CD4-positive, alpha-beta T cell treated with Interleukin-17A for 1 hour (primary cell): ENCODE measurements around the gene TSPAN15.

Source experiments
- DNase-seq: peaks from one replicate; pipeline ENCODE4 v3.0.0-alpha.2; 2020

TSPAN15 gene

GRCh38 chr10:69451209-69451783 is at the start of gene TSPAN15:
TSPAN15 (plus strand) TSS chr10:69451465; CDS start chr10:69451595, 130 bp downstream.
- peak; percentile 87 for DNase-seq

GRCh38 chr10:69402386-69402785 is 48.9 kb upstream of the TSPAN15 start:
- no peak for DNase-seq

GRCh38 chr10:69403066-69403465 is 48.2 kb upstream of the TSPAN15 start:
- DNase-seq: no peak

- DNase-seq: no peak
Measured at GRCh38 chr10:69403519-69403918, 47.7 kb upstream of the TSPAN15 start.

- no peak for DNase-seq
Measured at GRCh38 chr10:69404786-69405185, 46.5 kb upstream of the TSPAN15 start.

- no peak for DNase-seq
Measured at GRCh38 chr10:69405221-69405620, 46.0 kb upstream of the TSPAN15 start.

GRCh38 chr10:69406302-69406811 is 44.9 kb upstream of the TSPAN15 start:
- DNase-seq: no peak

GRCh38 chr10:69406816-69407580 is 44.3 kb upstream of the TSPAN15 start:
- DNase-seq: no peak

- DNase-seq: peak; percentile 49
Measured at GRCh38 chr10:69407621-69408301, 43.5 kb upstream of the TSPAN15 start.

GRCh38 chr10:69408318-69409175 is 42.7 kb upstream of the TSPAN15 start:
- peak; percentile 93 for DNase-seq

GRCh38 chr10:69409176-69409495 is 42.1 kb upstream of the TSPAN15 start:
- DNase-seq: no peak

GRCh38 chr10:69409968-69410367 is 41.3 kb upstream of the TSPAN15 start:
- no peak for DNase-seq

- no peak for DNase-seq
Measured at GRCh38 chr10:69410487-69410886, 40.8 kb upstream of the TSPAN15 start.

GRCh38 chr10:69411476-69411875 is 39.8 kb upstream of the TSPAN15 start:
- DNase-seq: no peak

GRCh38 chr10:69412232-69412790 is 39.0 kb upstream of the TSPAN15 start:
- DNase-seq: no peak

- peak; percentile 44 for DNase-seq
Measured at GRCh38 chr10:69413221-69413865, 37.9 kb upstream of the TSPAN15 start.

- DNase-seq: no peak
Measured at GRCh38 chr10:69414036-69415018, 36.9 kb upstream of the TSPAN15 start.

- no peak for DNase-seq
Measured at GRCh38 chr10:69415049-69415448, 36.2 kb upstream of the TSPAN15 start.

- DNase-seq: no peak
Measured at GRCh38 chr10:69415951-69416350, 35.3 kb upstream of the TSPAN15 start.

GRCh38 chr10:69416695-69417094 is 34.6 kb upstream of the TSPAN15 start, which contains the start of gene TACR2:
TACR2 (minus strand) TSS chr10:69416918; CDS start chr10:69416323, 595 bp downstream.
- DNase-seq: no peak

GRCh38 chr10:69417542-69417941 is 33.7 kb upstream of the TSPAN15 start:
- DNase-seq: no peak
